HG02884 (cell line): ENCODE data around the gene PARVA.

Experiments
- ATAC-seq: cut with Tn5 transposase; IDR thresholded peaks from one replicate; pipeline ENCODE4 v1.9.1; 2021; ENCODE audit warnings: mild to moderate bottlenecking, moderate library complexity; ENCODE audit not compliant: unreplicated experiment

Gene PARVA

DNA sequence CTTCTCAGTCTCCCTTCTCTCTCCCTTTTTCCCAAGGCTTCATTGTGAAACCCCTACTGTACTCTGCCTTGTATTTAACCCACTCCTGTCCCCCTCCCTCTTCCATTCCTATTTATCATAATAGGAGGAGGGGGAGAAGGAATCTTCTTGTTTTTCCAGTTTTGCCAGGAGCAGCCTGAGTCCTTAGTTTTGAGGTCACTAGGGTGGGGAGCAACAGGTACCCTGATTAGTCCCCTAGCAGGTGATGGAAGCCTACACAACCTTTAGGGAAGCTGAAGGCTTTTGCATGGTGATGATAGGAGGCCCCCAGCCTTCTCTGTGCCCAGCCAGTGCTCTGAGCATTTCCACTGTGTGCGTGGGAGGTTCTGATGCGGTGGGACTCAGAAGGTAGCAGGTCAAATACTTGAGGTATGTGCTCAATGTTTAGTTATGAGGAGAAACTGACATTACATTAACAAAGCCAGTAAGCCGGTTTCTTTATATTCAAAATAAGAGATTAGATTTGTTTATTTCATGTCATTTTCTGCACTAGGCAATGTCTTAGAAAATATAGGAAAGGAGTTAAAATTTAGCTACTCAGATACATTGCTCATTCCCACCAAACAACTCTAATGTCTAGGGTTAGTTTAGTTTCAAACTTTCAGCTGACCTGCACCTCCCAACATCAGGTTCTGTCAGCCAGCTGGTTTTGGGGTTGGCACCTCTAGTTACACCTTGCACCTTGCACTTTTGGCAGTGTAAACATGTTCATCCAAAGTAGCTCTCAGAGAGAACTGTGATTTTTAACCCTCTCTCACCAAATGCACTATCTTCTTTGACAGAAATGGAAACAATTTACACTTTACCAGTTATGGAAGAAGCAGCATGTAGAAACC, 26.0 kb downstream of the PARVA start:
- no peak for ATAC-seq

DNA sequence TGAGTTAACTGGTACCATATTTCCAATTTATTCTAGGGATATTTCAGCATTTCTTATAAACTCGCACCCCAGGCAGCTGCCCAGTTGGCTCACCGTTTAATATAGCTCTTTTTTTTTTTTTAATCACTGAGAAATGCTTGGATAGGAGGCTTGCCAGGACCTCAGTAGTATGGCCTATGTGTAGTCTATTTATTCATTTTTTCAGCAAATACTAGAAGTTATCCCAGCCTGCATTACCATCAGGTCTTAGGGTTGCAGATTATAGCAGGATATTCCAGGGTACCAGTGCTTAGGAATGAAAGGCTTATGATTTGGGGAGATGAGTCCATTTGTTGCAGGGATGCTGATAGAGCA, 26.6 kb downstream of the PARVA start:
- no peak for ATAC-seq

DNA sequence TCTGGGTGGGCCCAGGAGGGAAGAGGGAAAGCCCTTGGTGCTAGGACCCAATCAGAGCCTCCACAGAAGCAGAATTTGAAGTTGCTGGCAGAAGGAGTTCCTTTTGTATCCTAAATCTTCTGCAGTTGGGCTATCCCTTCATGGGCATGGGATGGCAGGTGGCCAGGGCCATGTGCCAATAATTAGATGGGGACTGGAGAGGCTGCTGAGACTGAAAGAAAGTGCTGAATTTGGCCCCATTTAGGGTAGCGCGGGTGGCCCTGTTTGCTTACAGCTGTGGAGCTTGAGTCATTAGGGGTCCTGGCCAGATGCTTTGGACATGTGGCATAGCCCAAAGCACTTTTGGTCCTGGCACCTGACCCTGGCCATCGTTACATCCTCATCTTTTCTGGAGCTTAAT, 27.1 kb downstream of the PARVA start:
- no peak for ATAC-seq

DNA sequence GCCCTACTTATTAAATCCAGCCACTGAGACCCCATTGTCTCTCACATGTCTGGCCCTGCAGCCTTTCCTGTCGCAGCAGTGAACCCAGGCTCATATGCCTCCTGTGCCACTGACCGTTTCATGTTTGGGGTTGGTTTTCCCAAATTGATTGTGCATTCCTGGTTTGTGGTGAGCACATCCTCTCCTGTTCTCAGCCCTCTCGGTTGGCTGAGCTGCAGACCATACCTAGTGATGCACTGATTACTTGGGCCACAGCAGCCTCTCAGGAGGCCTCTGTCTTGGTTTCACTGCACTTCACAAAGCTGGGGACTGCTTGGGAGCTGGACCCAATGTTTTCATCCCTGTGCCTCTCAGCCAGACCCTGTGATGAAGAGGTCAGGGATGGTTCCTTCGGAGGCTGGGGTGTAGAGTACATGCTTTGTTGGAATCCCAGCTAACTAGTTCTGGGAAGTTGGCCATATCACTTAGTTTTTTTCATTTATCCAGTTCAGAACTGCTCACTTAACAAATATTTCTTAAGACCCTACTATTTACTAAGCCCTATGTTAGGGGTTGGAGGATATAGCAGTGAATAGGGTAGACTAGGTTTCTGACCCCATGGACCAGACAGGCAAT, 30.9 kb downstream of the PARVA start:
- ATAC-seq: no peak

DNA sequence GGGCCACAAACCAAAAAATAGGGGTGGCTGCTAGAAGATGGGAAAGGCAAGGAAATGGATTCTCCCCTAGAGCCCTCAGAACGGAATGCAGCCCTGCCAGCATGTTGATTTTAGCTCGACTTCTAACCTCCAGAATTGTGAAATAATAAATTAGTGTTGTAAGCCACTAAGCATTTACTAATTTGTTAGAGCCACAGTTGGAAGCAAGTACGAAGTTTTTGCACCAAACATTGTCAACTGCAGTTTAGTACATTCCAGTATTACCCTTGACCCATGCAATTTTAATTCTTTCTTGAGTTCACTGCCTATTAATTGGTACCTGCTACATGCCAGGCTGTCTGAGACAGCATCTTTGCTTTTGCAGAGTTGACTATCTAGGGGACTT, 32.2 kb downstream of the PARVA start:
- ATAC-seq: no peak

DNA sequence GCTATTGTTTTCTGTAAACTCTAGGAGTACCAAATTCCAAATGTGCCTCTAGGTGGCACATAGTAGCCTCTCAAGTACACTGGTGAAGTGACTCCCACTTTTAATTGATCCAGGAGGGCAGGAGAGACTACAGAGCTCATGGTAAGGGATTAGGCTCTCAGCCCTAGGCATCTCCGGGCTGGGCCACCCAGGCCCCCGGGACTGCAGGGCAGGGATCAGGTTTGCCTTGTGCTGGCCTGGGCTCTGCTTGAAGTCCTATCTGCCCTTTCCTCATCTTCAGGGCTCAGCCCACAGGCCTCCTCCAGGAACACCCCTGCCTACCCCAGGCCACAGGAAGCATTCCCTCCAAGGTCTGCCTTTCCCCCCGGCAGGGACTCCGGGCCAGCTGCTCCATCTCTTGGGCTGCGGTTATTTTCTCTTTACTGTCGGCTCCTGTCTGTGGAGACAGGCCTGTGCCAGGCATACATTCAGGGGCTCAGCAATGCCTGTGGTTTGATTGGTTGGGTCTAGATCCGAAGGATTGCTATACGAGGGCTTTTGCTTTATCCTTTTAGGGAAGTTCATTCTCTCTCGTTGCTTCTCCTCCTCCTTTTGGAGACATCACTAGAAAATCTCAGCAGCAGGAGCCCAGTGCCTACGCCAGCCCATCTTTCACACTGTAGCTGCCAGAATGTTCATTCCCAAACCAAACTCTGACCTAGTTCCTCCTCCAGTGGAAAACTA, 32.8 kb downstream of the PARVA start:
- no peak for ATAC-seq

DNA sequence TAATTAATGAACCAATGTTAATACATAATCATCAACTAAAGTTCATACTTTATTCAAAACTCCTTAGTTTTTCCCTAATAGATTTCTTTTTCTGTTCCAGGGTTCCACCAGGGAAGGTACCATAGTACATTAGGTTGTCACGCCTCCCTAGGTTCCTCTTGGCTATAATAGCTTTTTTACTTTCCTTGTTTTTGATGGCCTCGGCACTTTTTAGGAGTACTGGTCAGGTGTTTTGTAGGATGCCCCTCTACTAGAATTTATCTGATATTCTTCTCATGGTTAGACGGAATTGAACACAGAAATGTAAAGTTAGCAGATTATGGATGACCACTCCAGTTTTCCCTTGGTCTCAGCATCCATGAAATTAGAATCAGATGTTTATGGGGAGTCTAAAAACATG, 34.0 kb downstream of the PARVA start:
- ATAC-seq: no peak

DNA sequence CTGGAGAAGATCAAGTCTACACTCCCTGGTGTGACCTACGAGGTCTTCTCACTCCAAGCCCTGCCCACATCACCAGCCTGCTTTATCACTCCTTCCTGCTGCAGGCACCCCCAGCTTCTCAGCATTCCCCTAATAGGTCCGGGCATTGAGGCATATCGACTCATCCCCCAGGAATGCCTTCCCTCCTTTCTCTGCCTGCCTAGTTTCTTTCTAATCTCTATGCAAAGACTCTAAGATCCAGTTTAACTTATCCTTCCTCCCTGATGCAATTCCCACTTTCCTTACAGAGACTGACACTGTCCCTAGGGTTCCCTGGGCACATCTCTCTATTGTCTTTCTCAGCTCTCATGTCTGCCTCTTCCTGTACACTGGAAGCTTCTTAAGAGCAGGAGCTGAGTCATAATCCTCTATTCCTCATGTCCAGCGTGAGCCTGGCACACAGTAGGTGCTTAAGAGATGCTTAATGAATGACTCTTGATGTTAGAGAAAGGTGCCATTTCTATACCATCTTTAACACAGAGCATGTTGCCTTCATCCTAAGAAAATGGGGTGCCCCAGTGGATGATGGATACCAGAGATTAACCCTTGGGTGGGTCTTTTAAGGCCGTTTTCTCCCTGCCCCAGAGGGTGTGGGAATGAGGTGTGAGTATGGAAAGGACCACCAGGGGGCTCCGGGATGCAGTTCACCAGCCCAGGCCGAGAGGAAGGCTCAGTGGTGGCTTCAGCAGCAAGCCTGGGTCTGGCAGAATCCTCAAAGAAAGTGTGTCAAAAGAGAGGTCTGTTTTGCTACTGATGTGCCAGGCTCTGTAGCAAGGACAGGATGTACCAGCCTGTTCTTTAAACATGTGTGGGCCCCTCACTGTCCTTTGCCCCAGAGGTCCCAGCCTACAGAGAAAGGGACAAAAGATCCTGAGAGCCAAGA, 34.7 kb downstream of the PARVA start:
- ATAC-seq: no peak

DNA sequence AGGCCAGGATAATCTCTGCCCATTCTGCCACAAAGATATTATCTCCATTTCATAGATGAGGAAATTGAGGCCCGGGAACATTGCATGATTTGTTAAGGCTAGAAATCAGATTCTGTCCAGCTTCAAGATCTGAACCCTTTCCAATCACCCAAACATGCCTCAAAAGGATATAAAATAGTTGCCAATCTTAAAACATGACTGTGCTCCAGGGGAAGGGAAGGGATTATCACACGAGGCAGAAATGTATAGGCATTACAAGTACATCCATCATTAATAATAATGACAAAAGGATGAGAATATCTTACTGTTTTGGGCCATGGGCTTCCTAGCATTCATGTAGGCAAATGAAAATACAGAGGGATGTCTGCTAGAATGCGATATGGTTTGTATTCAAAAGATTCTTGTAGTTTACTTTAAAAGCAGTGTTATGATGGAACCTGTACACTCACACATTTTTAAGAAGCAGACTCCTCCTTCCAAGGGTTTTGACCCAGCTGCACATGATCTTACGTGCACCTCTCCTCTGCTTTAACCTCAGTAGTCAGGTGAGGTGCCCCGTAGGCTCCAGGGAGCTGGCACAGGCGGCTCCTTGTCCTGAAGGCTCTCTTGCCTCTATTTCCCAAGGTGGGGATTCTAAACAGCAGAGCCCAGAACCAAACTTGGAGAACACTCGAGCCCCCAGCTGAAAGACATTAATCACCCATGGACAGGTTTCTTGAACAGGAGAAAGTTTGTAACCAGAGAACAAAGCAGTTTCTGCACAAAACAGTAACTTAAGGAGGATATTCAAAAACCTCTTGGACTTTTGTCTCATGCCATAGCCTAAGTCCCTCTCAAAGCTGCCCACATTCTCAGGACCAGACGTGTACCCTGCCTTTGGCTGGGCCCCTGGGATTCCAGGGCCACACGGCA, 36.0 kb downstream of the PARVA start:
- no peak for ATAC-seq

DNA sequence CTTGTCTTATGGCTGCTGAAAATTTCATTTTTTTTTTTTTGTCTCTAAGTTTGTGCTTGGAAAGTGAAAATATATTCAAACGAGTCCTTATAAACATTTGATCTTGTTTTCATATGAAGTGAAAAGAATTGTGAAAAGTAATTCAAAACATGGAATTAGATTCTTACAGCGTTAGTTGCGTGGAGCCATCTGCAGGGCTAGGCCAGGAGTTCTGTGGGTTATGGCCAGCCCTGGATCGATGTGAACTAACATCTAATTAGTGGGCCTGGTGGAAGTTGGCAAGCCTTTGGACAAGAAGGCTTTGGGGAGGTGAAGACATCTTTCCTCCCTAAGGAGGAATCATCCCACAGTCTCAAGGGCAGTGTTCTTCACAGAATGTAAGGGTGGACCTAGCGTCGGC, 37.2 kb downstream of the PARVA start:
- ATAC-seq: no peak

DNA sequence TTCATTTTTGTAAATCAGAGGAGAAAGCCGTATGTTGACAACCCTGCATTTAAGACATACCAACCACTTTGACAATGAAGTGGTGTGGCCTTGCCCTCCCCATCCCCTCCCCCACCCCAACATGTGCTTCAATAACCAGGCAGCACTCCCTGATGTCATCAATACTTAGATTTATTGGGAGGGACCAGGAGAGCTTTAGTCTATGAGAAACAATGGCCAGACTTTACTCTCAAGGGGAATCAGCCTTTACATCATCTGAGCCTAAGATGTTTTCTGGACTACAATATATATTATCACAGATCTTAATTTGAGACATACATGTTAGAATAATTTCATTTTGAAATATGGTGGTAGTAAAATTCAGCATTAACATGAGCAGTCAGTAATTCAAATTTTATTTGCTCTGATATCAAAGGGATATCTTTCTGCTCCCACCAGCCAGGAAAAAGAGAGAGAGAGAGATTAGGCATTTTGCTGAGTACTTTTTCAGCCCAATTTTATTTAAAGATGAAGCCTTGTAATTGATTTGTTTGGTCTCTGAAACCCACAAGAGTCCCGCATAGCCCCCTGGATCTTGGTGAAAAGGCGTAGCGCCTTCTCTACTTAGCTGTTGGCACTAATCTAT, 38.1 kb downstream of the PARVA start:
- no peak for ATAC-seq

DNA sequence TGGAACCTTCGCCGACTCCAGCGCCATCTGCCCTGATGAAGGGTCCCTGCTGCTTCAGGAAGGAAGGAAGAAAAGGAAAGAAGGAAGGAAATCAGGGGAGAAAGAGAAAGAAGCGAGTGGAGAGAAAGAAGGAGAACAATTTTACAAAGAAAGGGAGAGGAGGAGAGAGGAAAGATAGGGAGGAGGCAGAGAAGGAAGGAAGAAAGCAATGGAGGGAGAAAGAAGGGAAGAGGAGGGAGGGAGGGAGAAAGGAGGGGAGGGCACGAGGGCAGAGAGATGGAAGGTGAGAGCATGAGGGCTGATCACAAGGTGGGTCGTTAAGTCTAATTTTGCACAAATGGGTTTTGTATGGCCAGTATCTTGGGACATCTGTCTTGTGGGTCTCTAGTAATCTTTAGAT, 39.2 kb downstream of the PARVA start:
- no peak for ATAC-seq

DNA sequence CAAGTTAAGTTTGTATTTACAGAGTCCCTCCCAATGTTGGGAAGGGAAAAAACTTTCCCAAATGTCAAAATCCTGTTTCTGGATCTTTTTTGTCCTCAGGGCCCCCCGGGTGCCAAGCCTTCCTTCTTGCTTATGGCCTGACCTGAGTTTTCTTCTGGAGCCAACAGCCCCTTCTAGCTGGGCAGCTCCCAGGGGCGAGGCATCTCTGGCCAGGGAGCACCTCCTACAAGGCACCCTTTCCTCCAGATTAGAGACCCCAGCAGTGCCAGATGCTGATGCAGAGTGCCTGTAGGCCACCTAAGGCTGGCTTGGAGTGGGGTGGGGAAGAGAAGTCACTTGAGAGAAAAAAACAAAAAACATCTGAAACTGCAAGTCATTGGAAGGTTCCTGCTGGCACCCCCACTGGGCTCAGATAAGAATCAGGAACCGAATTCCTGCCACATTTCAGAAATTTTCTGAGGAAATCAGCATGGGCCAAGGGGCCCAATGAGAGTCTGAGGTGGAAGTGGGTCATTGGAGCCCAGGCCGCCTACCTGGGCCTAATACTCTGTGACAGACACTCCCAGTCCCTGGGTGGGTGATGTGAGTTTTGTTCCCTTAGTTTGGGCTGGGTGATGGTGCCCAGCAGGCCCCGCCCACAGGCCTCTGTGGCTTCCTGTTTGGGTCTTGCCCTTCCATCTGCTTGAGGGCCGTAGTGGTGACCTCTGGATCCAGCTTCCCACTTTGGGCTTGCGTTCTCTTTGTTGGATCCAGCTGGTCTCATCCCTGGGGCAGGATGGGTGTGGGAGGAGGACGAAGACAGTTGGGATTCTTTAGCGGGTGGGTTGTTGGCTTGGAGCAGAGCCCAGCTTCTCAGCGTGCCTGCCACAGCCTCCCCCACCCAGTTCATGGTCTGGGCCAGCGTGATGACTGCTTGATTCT, 40.6 kb downstream of the PARVA start:
- no peak for ATAC-seq

DNA sequence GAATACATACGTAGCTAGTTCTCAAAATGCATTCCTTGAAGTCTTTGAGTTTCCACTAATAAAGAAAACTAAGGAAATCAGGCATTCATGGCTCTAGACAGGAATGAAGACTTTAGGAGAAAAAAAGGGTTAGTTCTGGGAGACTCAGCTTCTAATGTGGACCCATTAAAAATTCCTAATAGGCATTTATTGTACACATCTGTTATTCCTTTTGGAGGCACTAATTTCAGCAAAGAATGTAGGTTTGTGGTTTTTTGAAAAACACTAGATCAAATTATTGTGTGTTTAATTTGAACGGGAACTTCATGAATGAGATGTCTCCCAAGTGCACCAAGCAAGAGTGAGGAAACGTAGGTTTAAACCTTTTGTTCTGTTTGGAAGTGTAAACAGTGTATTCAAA, 42.7 kb downstream of the PARVA start:
- ATAC-seq: no peak

DNA sequence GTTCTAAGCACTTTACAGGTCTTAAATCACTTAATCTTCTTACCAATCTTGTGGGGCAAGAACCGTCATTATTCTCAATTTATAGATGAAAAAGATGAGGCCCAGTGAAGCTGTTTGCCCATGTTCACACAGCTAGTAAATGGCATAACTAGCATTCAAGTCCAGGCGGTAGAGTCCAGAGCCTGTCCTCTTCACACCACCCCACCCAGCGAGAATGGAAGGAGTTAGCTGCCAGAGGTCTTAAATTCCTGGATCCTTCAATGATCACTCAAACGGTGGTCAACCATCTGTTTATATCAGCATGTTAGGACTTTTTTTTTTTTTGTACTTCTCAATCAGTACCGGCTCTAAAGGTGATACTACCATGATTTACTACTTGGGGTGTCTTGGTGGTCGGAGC, 43.3 kb downstream of the PARVA start:
- ATAC-seq: no peak

DNA sequence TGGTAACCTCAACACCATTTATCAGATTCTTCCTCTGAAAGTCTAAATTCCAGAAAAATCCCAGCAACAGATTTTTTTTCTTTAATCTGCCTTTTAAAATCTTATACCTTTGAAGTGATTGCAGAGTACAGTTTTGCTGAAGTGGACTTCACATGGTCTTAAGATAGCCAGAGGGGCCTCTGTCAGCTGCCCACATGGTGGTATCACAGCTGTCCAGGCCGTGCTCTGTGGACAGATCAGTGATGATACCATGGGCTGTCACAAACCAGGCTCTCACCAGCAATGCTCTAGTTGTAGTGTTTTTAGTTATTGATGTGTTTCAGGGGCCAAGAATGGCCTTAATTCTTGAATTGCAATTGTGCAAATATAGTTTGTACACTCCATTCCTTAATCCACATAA, 44.0 kb downstream of the PARVA start:
- no peak for ATAC-seq

DNA sequence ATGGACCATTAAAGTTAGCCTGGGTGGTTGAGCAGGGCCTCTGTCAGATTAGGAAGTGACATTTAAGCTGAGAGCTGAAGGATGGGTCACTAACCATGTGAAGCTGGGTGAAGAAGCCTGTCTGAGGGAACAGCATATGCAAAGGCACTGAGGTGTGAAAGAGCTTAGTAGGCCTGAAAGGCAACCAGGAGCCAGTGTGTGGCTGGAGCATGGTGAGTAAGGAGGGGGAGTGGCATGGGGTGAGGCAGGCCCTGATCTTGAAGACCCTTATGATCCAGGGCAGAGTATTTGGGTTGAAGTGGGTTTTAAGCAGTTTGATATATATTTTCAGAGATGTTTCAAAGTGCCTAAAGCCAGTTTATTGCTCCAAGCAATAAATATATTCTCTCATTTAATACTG, 48.8 kb downstream of the PARVA start:
- no peak for ATAC-seq

DNA sequence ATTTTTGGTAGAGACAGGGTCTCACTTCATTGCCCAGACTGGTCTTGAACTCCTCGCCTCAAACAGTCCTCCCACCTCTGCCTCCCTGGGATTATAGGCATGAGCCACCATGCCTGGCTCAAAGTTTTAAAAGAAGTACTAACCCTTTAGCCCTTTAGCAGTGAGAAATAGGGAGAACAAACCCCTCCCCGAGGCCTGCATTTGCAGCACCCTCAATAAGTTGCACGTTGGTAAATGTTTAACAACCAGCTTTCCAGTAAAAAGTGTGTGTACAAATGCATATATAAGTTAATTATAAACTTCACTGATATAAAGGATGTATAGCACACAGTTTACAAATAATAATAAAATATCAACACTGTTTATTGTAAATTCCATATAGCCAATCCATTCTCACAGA, 51.8 kb downstream of the PARVA start:
- ATAC-seq: no peak

DNA sequence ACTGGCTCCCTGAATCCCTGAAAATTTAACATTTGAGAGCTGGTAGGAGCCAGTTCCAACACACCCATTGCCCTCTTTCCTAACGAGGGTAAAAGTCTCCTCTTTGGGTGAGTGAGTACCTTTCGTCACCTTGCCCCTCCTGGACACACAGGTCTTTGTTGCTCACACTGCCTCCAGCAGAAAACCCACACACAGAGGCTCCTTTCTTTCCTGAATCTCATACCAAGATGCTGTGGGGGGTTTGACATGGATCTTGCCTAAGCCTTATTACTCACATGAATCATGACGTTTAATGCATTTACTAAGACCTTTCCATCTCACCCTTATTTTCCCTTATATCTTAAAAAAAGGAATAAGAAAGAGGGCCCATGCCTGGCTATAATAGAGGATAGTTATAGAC, 53.0 kb downstream of the PARVA start:
- no peak for ATAC-seq
